Hypothalamus (tissue), 51 donors: ENCODE results near the gene CYP26B1.

Experiments used
- DNase-seq, 51 donors: peaks; one replicate each; lab custom pipeline; 2025; lab: John Stamatoyannopoulos, UW

Gene CYP26B1

DNA sequence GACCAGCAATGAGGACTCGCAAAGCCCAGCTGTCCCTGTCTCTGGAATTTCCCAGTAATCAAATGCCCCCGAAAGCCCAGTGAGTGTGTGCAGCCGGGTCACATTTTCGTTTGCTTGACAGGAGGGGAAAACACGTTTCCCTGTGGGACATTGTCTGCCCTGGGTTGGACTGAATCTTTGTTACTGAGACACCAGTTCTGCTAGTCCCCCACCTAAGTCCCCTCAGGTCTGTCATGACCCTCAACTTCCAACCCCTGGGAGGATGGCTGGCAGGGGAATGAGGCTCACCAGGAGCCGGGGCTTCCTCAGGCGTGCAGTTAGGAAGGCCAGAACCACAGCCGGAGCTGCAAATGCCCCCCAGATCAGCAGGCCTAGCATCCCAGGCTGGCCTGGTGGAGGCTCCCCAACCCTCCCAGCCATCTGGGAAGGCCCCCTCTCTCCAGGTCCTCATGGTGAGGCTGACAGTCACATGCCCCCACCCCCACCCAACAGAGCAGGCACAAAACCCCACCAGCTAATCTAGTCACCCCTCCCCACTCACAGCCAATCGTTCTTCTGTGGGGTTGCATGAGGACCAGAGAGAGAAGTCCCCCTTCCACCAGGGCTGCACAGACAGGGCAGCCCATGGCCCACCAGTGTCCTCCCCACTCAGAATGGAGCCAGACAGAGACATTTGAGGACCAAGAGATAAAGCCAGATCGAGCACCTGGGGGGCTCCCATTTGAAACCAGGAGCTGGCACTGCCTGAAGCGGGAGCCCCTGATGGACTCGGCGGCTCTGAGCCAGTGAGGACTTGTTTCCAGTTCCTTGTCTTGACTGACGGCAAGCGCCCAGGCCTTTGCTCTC, 33.6 kb downstream of the CYP26B1 start:
- DNase-seq: no peak

DNA sequence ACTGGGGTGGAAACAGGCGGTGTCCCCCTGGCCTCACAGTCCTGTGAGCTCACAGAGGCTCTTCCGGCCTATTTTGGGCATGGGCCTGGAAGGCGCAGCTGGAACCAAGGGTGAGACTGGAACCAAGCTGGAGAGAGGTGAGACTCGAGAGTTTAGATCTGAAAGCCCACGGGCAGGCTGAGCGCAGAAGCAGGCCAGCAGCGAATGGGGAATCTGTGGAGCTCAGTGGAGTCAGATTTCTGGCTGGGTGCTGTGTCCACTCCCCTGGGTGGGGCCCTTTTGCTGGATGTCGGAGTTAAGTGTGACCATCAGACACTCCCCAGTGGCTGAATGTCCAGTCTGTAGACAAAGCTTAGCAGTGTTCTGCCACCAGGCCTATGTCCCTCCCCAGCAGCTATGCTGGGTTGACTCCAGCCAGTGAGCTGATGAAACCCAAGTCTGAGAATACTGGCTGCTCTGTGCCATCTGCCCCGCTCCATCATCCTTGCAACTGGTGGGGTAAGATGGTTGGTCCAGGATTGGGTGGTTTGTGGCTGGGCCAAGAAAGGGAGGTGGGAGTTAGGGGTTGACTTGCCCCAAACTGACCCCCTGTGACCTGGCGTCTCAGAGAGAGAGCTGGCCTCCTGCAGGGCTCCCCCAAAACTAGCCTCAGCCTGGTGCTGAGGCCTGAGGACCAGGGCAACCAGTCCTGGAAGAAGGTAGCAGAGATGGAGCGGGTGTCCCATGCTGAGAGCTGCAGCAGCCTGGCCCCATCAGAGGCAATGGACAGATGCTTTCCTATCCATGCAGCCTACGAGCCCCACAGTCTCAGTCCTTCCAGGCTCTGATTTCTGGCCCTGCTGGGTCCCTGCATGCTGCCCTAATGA, 34.4 kb downstream of the CYP26B1 start:
- DNase-seq: peak in 5 of 51 donors; percentile 2 to 28 (median 15)

DNA sequence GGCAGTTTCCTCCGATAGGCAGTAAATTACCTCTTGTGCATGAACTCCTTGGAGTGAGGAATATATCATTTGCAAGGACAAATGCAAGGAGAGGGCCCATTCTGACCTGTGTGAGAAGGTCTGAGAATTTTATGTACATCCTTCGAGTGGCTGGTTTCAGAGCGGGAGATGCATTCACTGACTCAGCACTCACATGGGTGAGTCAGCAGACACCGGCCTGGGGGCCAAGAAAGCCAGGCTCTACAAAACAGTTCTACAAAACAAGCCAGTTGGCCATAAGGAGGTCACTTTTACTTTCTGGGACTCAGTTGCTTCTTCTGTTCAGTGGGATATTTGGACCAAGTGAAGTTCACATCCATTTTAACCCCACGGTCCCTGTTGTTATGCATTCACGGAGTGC, 35.3 kb downstream of the CYP26B1 start:
- DNase-seq: no peak

DNA sequence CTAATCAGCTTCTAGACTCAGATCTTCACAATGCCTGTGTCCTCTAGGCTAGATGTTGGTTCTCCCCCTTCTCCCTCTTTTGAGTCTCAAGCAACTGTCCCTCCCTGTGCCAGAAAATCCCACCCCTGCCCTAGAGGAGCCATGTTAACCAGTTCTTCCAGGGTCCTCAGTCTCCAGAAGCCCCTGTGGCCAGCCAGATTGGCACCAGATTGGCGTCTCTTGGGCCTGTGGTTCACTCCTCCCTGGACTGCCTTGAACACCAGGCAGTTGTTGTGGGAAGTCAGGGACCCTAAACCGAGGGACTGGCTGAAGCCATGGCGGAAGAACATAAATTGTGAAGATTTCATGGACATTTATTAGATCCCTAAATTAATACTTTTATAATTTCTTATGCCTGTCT, 36.6 kb downstream of the CYP26B1 start:
- no peak for DNase-seq

DNA sequence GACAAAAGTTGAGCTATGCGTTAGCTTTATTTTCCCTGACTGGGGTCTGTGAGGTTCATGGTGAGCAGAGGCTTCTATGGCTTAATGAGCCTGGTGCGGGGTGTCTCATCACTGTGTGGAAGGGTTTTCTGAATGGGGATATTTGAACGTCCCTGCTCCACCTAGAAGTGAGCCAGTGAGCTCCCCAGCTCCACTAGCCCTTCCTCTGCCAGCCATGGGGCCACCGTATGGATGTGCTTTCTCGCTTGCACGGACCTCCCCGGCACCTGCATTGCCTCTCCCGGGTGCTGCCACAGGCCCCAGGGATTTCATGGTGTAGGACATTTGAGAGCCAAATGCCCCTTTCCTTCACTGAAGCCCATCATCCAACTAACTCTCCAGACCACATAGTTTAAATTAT, 37.8 kb downstream of the CYP26B1 start:
- DNase-seq: no peak

DNA sequence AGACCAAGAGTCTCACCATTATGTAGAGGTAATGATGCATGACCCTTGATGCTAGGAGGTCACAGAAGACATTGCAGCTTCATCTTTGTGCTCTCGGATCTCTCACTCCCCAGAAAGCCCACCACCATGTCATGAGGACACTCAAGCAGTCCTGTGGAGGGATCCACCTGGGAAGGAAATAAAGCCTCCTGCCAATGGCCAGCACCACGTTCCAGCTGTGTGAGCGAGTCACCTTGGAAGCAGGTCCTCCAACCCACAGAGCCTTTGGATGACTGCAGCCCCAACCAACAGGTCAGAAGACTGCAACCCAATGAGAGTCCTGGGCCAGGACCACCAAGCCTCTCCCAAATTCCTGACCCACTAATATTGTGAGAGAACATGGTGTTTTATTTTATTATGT, 38.4 kb downstream of the CYP26B1 start:
- no peak for DNase-seq

DNA sequence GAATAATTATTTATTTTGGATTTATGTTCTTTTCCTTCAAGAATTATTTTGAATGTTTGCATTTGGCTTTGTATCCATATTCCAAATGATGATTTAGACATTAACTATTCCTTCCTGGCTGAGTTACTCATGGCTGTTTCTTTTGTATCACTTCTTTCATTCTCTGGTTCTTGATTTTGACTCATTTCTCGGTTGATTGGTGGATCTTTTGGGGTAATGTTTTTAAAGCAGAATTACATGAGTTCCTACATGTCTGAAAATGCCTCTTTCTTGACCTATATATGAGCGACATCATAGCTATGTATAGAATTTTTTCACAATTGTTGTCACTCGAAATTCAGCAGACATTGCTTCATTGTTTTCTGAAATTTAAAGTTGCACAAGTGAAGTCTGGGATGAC, 39.5 kb downstream of the CYP26B1 start:
- no peak for DNase-seq

DNA sequence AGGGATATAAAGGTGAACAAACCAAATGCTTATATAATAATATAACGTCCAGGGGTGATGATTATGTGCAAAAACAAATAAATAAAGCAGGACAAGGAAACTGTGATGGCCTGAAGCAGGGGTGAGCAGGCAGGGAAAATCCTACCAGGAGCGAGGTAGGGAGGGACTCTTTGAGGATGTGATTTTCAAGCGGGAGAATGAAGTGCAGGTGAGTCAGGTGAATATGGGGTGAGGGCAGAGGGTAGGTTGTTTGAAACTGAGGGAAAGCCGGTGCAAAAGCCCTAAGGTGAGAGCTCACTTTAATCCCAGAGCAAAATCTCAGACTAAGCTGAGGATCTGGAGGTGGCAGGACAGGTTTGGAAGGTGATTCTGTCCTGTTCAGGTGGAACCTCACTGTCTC, 40.7 kb downstream of the CYP26B1 start:
- no peak for DNase-seq

DNA sequence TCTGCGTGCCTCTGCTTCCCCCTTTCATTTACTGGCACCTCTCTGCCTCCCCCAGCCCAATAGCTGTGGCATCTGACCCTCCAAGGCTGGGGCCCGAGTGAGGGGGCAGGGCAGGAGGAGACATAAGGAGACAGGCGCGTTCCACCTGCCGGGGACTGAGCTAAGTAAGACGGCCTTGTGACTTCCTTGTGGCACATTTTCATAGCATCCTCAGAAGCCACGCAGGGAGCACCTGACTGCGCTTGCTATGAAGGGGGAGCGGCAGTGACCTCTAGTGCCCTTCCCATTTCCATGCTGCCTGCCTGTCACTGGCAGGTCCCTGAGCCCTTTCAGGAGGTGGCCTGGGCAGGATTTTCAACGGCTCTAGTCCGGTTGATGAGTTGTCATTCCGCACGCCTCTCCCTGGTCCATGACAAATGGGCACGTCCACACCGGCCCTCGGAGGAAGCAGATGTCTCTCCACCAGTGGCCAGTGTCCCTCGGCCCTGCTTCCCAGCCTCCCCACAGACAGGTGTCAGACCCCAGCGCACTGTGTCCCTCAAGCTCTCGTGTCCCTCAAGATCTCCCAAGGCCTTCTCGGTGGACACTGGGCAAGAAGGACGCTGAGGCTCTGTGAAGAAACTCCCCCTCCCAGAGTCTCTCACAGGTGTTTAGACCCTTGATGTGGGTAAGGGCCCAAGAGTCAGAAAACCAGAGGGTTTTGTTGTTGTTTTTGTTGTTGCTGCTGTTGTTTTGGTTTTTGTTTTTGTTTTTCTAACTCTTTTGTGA, 42.7 kb downstream of the CYP26B1 start:
- no peak for DNase-seq

DNA sequence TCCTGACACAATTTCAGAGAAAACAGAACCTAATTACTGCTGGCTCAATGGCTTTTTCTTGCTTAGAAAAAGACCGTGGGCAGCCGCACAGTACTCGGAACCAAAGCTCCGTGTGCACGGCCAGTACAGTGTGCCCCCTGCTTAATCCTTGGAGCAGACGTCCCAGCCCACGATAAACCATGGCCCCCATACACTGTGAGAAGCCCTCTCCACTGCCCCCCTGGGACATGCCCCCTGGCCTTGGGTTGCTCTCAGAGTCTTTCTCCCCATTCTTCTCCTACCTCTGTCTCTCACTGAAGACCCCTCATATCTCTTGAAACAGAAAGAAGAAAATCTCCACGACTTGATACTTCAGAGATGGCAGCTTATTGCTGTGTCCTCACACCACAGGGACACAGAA, 44.0 kb downstream of the CYP26B1 start:
- no peak for DNase-seq

DNA sequence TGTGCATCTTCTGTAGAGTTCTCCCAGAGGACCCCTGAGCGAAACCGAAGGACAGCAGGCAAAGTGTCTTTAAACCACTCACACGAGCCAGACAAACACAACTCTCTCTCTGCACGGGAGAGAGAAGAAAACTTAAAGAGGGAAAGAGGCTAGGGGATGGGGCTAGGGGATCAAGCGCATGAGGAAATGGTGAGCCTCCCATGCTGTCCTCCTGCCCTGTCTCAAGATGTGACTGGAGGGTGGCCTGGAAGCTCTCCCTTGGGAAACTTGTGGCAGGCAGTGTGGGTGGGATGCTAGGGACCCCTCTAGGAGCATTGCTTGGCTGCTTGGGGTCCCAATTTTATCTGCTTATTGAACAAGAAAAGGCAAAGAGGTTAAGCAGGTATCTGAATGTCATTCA, 44.5 kb downstream of the CYP26B1 start:
- no peak for DNase-seq

DNA sequence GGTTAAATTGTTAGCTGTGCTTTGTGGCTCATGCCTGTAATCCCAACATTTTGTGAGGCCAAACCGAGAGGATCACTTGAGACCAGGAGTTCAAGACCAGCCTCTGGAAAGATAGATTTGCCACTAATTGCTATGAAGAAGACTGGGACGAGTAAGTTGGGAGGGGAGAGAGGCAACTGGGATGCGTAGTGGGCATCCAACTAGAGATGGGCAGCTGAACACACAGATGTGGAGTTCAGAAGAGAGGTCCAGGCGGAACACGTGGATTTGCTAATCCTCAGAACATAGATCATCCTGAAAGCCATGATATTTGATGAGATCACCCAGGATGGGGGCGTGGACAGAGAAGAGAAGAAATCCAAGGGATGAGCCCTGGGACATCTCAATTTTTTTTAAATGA, 48.7 kb downstream of the CYP26B1 start:
- DNase-seq: no peak

DNA sequence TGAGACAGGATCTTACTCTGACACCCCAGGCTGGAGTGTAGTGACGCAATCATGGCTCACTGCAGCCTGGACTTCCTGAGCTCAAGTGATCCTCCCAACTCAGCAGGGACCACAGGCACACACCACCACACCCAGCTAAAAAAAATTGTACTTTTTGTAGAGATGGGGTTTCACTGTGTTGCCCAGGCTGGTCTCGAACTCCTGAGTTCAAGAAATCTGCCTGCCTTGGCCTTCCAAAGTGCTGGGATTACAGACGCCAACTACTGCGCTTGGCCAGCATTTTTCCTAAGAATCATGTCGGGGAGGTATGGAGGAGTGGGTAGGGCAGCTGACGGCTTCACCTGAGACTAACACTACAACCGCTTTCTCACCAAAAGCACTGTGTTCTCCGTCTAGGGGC, 50.4 kb downstream of the CYP26B1 start:
- no peak for DNase-seq

DNA sequence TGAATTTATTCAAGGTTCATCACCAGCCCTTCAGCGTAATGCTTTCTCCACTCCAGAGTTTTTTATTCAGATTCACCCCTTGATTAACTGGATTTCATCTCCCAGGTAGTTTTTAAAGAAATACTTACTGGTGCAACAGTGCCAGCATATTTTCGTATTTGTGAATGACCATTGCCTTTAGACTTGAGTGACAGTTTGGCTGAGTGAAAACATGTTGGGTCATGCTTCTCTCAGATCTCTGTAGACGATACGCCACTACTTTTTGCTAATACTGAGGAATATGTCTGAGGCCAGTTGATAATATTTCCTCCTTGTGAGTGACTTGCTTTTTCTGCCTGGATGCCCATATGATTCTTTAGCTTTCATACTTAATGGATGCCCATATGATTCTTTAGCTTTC, 51.5 kb downstream of the CYP26B1 start:
- no peak for DNase-seq

DNA sequence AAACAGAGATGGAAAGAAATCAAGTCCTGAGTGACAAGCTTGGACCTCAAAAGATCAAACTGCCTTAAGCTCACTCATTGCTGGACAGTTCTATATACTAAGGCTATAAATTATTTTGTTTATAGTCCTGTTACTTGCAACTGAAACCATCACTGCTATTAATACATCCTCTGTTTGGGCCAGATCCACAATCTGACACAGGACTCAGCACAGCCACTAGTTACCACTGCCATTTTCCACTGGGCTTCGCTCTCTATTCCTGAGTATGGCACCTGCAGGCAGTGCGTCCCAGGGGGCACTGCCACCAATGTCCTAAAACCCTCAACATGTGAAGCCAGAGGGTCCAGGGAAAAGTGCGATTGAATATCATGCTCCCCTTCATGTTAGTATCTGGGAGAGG, 52.3 kb downstream of the CYP26B1 start:
- DNase-seq: no peak

DNA sequence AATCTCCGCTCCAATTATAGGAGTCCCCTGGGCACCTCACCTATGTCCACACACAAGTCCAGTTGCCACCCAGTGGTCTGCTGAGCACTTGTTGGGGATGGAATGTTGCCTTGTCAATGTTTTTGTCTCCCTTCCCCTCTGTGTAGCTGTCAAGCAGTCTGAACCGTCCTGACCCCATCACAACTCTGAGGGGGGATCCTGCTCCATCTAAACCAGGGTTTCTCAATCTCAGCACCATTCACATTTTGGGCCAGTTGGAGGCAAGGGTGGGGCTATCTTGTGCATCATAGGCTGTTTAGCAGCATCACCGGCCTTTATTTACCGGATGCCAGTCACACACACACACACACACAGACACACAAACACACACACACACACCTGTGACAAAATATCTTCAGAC, 53.0 kb downstream of the CYP26B1 start:
- DNase-seq: no peak

DNA sequence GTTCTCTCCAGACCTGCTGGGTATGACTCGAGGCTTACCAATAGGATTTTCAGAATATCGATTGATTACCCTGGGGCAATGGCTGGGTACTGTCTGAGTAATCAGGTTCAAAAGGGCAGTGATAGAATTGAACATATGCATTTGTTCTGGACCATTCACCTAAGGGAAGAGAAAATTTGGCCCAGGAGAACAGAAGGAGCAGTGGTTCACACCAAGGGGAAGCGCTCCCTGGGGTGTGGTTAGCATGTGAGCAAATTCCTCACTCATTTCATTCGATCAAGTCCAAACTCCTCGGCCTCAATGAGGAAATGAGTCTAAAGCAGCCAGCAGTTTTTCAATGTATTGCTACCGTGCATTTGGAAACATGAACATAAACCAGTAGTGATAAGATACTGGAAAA, 55.6 kb downstream of the CYP26B1 start:
- no peak for DNase-seq

DNA sequence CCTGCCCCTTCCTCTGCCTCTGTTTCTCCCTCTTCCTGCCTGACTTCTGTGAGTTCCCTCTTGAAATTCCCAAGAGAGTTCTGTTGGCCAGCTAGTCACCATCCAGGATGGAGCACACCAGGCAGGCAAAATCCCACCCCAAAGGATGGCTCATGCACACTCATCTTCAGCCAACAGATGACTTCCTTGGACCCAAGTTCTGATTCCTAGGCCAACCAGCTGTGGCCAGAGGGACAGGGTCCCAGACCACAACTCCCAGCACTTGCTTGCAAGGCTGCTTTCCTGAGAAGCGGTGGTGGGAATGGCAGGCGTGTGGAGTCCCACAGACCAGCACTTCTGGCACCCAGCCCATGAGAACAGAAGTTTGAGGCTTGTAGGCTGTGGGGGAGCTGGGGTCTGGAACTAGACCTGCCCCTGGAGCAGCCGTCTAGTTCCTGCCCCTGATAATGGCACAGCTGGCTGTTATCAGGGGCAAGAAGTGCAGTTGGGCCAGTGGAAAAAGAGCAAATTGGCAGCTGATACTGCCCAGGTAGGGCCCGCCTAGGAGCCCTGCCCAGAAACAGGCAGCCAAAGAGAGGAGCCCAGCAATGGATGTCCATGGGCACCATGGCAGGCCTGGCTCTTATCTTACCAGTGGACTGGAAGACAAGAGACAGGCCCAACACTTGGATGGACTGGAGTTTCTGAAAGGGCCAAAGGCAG, 56.7 kb downstream of the CYP26B1 start:
- DNase-seq: no peak

DNA sequence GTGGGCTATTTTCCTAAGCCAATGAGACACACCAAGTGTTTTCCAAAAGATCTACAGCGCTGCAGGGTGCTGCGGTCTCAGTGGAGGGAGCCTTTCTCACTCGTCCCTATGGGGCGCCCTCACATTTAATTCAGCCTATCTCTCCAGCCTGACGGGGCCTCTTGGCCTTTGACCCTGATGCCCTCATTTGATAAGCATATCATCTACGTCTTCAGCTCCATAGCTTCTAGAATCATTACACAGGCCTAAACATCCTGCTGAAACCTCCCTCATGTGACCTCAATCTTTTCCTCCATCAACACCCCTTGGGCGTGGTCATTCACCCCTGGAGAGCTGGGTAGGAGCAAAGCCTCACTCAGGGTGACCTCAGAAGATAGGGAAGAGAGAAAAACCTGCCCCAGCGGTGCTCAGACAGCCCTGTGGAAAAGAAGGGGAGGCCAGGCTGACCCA, 57.4 kb downstream of the CYP26B1 start:
- DNase-seq: no peak

DNA sequence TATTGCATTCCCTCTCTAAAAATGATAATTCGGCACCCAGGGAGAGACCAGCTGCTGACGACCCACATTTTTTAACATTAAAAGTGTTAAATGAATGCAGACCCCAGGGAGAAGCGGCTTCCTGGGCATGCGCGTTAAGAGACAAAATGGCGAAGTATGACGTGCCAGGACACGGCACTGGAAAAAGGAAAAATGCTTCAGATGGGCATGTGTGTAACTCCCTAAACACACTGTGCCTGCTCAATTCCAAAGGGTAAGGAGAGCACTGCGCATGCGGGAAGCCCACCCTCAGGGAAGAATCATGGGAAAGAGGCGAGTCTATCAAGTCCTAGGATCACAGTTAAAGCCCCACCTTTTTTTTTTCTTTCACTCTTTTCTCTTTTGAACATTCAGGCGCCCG, 58.1 kb downstream of the CYP26B1 start:
- no peak for DNase-seq

DNA sequence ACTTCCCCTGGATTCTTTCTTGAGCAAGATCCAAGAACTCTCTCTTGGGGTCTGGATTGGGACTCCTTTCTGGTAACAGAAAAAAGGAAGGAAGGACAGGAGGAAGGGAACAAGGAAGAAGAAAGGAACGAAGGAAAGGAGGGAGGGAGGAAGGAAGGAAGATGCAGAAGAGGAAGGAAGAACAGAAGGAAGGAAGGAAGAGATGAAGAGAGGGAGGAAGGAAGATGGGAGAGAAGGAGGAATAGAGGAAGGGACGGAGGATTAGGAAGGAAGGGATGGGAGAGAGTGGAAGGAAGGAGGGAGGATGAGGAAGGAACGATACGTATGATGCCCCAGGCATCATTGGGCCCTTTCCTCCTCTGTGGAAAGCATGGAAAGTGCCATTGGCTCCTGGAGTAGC, 58.6 kb downstream of the CYP26B1 start:
- no peak for DNase-seq
